D721Med (cell line): Measurements from ENCODE around the gene NF1.
"Not testable (repeated sequence)": the region's sequence is repeated elsewhere in the genome, so short reads cannot be mapped to it uniquely, and the experiment has no call there.

Experiments
- DNase-seq: peaks from one replicate; pipeline ENCODE4 v3.0.0; 2011; ENCODE audit warnings: low spot score; ENCODE audit not compliant: insufficient read length
- FAIRE-seq: peaks from 2 replicates; lab custom pipeline; 2011; peaks lifted over from hg19 to GRCh38; lab: Jason Lieb, UNC
- CTCF ChIP-seq: IDR thresholded peaks from 2 replicates; pipeline ENCODE4 v1.5.1; 2012; ENCODE audit warnings: mild to moderate bottlenecking, control low read depth; ENCODE audit not compliant: insufficient read depth; ENCODE audit errors: missing control alignments

NF1 gene

GRCh38 chr17:31096106-31096436 is 1.3 kb downstream of the NF1 start:
- no peak for DNase-seq
- no peak for FAIRE-seq
- no peak for TF ChIP-seq CTCF

GRCh38 chr17:31099016-31099415 is 4.2 kb downstream of the NF1 start:
- no peak for TF ChIP-seq CTCF
- DNase-seq (no peak), FAIRE-seq (no peak)

- no peak for TF ChIP-seq CTCF
- DNase-seq (no peak), FAIRE-seq (no peak)
Observed at GRCh38 chr17:31100840-31101459, 6.2 kb downstream of the NF1 start.

GRCh38 chr17:31101943-31102342 is 7.2 kb downstream of the NF1 start:
- no peak for DNase-seq
- TF ChIP-seq CTCF, result no peak
- no peak for FAIRE-seq

- no peak for TF ChIP-seq CTCF
- FAIRE-seq (no peak), DNase-seq (no peak)
Observed at GRCh38 chr17:31105991-31106390, 11.2 kb downstream of the NF1 start.

- TF ChIP-seq CTCF, result no peak
- FAIRE-seq (no peak), DNase-seq (no peak)
Observed at GRCh38 chr17:31111183-31111582, 16.4 kb downstream of the NF1 start.

- FAIRE-seq (peak; percentile 41), DNase-seq (no peak)
- no peak for TF ChIP-seq CTCF
Observed at GRCh38 chr17:31112001-31112661, 17.4 kb downstream of the NF1 start.

GRCh38 chr17:31113368-31113767 is 18.6 kb downstream of the NF1 start:
- DNase-seq, FAIRE-seq: not testable (repeated sequence)
